GM12891 (cell line): ENCODE measurements around the gene GADD45B. TPM values are rescaled to one million over a fixed set of nuclear protein-coding genes. Genes with fewer than 3 reads are reported as not detected.
A peak's percentile ranks its signal among the peaks of the same experiment; 100 is the strongest.

Experiments
- DNase-seq: peaks from one replicate; pipeline ENCODE4 v3.0.0; 2011; ENCODE audit warnings: low spot score; ENCODE audit not compliant: insufficient read length
- FAIRE-seq: peaks from 2 replicates; lab custom pipeline; 2011; peaks lifted over from hg19 to GRCh38; lab: Jason Lieb, UNC
- PAX5 ChIP-seq: IDR thresholded peaks from 2 replicates; pipeline ENCODE4 v1.6.1; 2011; ENCODE audit warnings: low read length, moderate library complexity, mild to moderate bottlenecking; ENCODE audit not compliant: insufficient read depth, severe bottlenecking
- POLR2A ChIP-seq: IDR thresholded peaks from 2 replicates; pipeline ENCODE4 v1.6.1; 2011; ENCODE audit warnings: low read depth, low read length, control low read depth
- POLR2AphosphoS5 ChIP-seq: IDR thresholded peaks from 2 replicates; pipeline ENCODE4 v1.6.1; 2011; ENCODE audit warnings: low read depth, low read length, control low read depth
- POU2F2 ChIP-seq: IDR thresholded peaks from 2 replicates; pipeline ENCODE4 v1.6.1; 2011; ENCODE audit warnings: low read depth, mild to moderate bottlenecking, control low read depth, low read length, moderate library complexity
- SPI1 ChIP-seq: IDR thresholded peaks from 2 replicates; pipeline ENCODE4 v1.6.1; 2011; ENCODE audit warnings: low read depth, low read length, control low read depth
- TAF1 ChIP-seq: IDR thresholded peaks from 2 replicates; pipeline ENCODE4 v1.6.1; 2011; ENCODE audit warnings: low read depth, low read length, control low read depth
- polyA plus RNA-seq: library from polyadenylated mRNA; unstranded; fragments of >200 nt; gene quantifications from one replicate; pipeline ENCODE4 v1.2.1, GENCODE V29; 2012; ENCODE audit warnings: low read depth, missing spikeins, inconsistent platforms; ENCODE audit not compliant: missing spikeins

GADD45B gene
- polyA plus RNA-seq = 138 TPM

DNA sequence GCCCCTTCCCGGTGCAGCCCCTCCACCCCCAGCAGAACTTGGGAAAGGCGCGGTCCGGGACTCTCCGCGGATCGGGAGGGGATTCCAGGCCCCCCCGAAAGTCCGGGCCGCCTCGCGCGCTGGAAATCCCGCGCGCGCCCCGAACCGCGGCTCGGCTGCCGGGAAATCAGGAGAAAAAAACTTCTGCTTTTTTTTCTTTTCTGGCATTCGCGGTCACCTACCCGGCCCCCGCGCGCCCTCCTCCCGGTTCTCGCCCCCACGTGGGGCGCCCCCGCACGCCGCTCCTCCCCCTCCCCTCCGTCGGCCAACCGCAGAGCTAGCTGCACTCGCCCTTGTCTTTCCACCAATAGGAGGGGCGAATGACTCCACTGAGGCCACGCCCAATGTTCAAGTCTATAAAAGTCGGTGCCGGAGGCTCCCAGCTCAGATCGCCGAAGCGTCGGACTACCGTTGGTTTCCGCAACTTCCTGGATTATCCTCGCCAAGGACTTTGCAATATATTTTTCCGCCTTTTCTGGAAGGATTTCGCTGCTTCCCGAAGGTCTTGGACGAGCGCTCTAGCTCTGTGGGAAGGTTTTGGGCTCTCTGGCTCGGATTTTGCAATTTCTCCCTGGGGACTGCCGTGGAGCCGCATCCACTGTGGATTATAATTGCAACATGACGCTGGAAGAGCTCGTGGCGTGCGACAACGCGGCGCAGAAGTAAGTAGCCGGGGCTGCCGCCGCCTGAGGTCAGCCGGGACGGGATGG, at the start of gene GADD45B:
TSS of gene GADD45B (plus strand) at position 426 of the 749 bp plus-strand sequence. CDS start at position 658, 232 bp downstream.
- peak; percentile 98 for TF ChIP-seq POU2F2
- TF ChIP-seq TAF1 = peak; percentile 100
- peak; percentile 100 for TF ChIP-seq POLR2A
- no peak for TF ChIP-seq PAX5
- no peak for TF ChIP-seq SPI1
- peak; percentile 100 for TF ChIP-seq POLR2AphosphoS5
- DNase-seq = peak; percentile 96
- peak; percentile 99 for FAIRE-seq

DNA sequence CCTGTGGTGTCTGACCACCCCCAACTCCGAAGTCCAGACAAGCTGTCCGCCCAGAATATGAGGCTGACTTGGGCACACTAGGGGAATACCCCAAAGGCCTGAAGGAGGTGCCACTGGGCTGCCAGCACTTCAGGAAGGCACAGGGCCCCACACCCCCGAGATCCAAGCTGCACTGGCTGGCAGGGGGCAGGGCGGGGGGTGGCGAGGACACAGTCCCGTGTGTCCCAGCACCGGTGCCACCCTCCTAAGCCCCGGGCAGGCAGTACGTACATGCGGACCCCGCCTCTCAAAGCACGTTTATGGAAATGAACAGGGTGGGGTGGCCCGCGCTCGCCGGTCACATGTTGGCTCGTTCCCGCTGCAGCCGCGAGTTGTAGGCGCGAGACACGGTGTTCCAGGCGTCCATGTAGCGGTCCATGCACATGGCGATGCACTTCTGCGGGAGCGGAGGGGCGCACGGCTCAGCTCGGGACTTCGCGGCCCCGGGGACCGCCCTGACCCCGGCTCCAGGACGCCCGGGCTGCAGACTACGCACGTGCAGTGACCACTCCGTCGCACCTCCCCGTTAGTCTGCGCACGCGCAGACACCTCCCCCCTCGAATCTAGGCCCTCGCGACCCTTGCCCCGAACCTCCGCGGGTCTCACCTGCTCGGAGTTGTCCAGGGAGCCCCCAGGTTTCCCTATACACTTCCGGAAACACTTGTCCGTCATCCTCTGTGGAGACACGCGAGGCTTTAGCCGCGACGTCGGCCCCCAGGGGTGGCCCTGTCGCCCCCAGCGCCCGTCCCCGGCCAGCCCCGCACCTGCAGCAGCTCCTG, 49.1 kb upstream of the GADD45B start:
- TF ChIP-seq POLR2A (no peak; the same call in 1 of the 2 replicates), POLR2AphosphoS5 (peak; percentile 51; the same call in 1 of the 2 replicates), POU2F2 (no peak)
- DNase-seq (peak; percentile 80), FAIRE-seq (no peak)

- peak; percentile 100 for FAIRE-seq
- no peak for TF ChIP-seq POU2F2
- TF ChIP-seq SPI1 = no peak
- TF ChIP-seq POLR2A = peak; percentile 81
- peak; percentile 47 for TF ChIP-seq PAX5
- peak; percentile 44; the same call in 1 of the 2 replicates for TF ChIP-seq TAF1
- peak; percentile 82 for TF ChIP-seq POLR2AphosphoS5
These were observed 48.3 kb upstream of the GADD45B start, which contains the start of gene TIMM13 for GRCh38 chr19:2427429-2428320. TIMM13 (minus strand) TSS chr19:2427586; CDS start chr19:2427533, 53 bp downstream.

GRCh38 chr19:2428321-2428690, 47.6 kb upstream of the GADD45B start:
- FAIRE-seq = no peak
- TF ChIP-seq POU2F2 (peak; percentile 22; the same call in 1 of the 2 replicates), PAX5 (no peak)

More at GRCh38 chr19:2427429-2428320, 48.3 kb upstream of the GADD45B start, which contains the start of gene TIMM13:
- peak; percentile 98 for DNase-seq

DNA sequence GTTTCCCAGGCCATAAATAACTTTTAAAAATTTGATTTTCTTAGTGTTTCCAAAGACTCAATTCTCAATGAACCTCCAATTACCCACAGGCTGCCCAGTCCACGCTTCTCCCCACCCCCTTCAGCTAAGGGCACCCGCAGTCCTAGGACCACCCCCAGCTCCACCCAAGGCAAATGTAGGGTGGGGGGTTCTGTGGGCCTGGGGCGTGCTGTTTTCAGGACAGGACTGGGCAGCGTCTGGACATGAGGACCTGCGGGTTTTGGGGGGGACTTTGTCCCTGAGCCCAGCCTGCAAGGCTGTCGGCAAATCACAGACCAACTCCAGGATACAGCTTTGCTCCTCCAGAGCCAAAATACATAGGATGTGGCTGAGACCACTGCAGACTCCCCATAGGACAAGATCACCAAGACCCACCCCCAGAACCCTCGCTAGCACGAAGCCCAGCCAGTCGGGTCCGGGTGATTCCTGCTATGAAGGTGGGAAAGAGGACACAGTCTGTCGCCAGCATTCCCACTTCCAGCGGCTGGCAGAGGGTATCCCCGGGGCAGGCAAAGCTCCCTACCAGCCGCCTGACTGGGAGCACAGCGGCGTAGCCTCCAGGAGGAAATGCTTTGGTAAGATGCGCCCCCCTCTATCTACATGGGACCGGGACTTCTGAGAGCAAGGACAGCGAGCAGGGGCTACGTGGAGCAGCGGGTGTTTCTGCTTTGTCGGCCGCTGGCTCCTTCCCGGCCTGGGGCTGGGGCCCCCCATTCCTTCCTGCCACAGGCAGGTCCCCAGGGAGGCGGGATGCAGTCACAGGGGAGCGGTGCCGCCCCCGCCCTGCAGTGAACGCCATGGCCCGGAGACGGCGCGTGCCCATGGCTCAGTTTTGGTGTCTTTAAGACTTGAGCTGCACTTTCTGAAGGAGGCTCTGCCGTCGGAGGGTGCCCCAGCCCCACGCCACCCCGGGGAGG, 46.9 kb upstream of the GADD45B start:
- FAIRE-seq (no peak), DNase-seq (no peak)
- TF ChIP-seq SPI1 = no peak
- no peak for TF ChIP-seq POLR2A
- no peak for TF ChIP-seq POU2F2
- no peak for TF ChIP-seq PAX5

More at GRCh38 chr19:2428321-2428690, 47.6 kb upstream of the GADD45B start:
- DNase-seq = no peak

GRCh38 chr19:2429917-2430535, 45.9 kb upstream of the GADD45B start:
- DNase-seq (no peak), FAIRE-seq (no peak)
- TF ChIP-seq POLR2A = no peak
- peak; percentile 34; the same call in 1 of the 2 replicates for TF ChIP-seq POLR2AphosphoS5

GRCh38 chr19:2431318-2432055, 44.4 kb upstream of the GADD45B start:
- TF ChIP-seq POU2F2 = no peak
- TF ChIP-seq PAX5 = no peak
- no peak for TF ChIP-seq TAF1
- TF ChIP-seq POLR2AphosphoS5 = no peak
- no peak for TF ChIP-seq POLR2A
- no peak for TF ChIP-seq SPI1
- no peak for FAIRE-seq
- no peak for DNase-seq

DNA sequence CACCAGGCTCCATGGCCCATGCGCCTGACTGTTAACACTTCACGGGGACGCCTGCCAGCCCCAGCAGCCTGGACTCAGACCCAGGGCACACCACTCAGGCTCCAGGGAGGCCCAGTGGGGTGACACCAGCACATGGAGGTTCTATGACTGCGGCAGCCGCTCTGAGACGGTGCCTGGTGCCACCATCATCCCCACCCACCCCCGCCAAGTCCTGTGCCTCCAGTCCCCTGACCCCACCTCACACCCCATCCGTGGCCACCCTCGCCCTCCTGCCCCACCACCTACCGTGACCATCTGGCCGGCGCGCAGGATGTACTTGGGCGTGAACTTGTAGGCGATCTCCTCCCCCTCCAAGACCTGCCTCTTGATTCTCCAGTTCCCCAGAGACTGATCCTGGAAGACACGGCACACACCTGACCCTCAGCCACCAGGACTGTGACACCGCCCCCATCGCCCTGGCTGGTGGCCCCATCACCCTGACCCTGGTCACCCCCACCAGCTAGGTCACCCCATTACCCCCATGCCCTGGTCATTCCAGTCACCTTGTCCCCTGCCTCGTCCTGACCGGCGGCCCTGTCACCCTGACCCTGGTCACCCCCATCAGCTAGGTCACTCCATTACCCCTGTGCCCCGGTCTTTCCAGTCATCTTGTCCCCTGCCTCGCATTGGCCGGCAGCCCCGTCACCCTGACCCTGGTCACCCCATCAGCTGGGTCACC, 43.6 kb upstream of the GADD45B start:
- no peak for DNase-seq
- TF ChIP-seq TAF1 (no peak), POLR2A (no peak), SPI1 (no peak), POLR2AphosphoS5 (no peak), POU2F2 (no peak), PAX5 (no peak)
- no peak for FAIRE-seq
